Nephron (organoid): Measurements from ENCODE around the gene SRSF2.

Experiments
- H3K27ac Mint-ChIP-seq, 3 experiments: 2 replicates each; pipeline ENCODE4 v1.8.0; 2020; ENCODE audit warnings: mixed read lengths in 3 of 3, mild to moderate bottlenecking in 2 of 3, moderate library complexity in 1 of 3
- H3K27me3 Mint-ChIP-seq: 2 replicates; pipeline ENCODE4 v1.8.0; 2021; ENCODE audit warnings: low read depth, mild to moderate bottlenecking, moderate library complexity, mixed read lengths
- H3K36me3 Mint-ChIP-seq: 2 replicates; pipeline ENCODE4 v1.8.0; 2020; ENCODE audit warnings: low read depth, mixed read lengths
- H3K4me1 Mint-ChIP-seq: 2 replicates; pipeline ENCODE4 v1.8.0; 2020; ENCODE audit warnings: mixed read lengths
- H3K4me3 Mint-ChIP-seq, 3 experiments: 2 replicates each; pipeline ENCODE4 v1.8.0; 2020; ENCODE audit warnings: mild to moderate bottlenecking in 3 of 3, mixed read lengths in 3 of 3, moderate library complexity in 2 of 3
- H3K9me3 Mint-ChIP-seq: 2 replicates; pipeline ENCODE4 v1.8.0; 2020; ENCODE audit warnings: mixed read lengths
- TF ChIP-seq, protein P1 (sequence below), 3 experiments: fragments of 200-600 bp; sonication (generic); IDR thresholded peaks; one replicate each; pipeline ENCODE4 v1.5.0; 2021; ENCODE audit warnings: antibody characterized with exemption in 3 of 3; ENCODE audit not compliant: unreplicated experiment in 3 of 3

The SRSF2 gene

DNA sequence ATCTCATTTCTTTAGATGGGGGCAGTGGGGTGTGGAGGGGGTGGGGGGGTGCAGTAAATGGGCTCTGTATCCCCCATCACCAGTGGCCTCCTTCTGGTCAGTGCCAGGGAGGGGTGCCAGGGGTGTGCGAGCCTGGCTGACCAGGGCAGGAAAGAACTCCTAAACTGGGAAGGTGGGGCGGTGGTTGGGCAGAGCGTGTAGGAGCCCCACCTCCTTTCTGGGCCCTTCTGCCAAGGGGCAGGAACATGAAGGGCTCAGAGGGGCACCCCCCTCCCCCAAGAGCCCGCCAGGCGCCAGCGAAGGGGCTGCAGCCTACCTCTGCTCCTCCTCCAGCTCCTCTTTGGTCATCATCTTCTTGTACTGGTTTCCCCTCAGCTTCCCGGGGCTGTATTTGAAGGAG lies 52.4 kb downstream of the SRSF2 start:
- Mint-ChIP-seq H3K27ac (peak overlapping the region in 1 of 3 experiments; percentile 67), H3K4me1 (peaks cover 72% of the 10 kb centered on the region), H3K9me3 (no peaks in the 10 kb centered on the region), H3K27me3 (no peaks in the 10 kb centered on the region), H3K4me3 (no peak overlapping the region), H3K36me3 (no peaks in the 10 kb centered on the region)
- TF ChIP-seq, protein P1, sequence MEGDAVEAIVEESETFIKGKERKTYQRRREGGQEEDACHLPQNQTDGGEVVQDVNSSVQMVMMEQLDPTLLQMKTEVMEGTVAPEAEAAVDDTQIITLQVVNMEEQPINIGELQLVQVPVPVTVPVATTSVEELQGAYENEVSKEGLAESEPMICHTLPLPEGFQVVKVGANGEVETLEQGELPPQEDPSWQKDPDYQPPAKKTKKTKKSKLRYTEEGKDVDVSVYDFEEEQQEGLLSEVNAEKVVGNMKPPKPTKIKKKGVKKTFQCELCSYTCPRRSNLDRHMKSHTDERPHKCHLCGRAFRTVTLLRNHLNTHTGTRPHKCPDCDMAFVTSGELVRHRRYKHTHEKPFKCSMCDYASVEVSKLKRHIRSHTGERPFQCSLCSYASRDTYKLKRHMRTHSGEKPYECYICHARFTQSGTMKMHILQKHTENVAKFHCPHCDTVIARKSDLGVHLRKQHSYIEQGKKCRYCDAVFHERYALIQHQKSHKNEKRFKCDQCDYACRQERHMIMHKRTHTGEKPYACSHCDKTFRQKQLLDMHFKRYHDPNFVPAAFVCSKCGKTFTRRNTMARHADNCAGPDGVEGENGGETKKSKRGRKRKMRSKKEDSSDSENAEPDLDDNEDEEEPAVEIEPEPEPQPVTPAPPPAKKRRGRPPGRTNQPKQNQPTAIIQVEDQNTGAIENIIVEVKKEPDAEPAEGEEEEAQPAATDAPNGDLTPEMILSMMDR (IDR thresholded peaks at IDR 0.05; ENCODE audit: unreplicated experiment in 3 of 3) = no peak
